HEK293T (cell line): ENCODE measurements around the gene ZNF567.

Experiments used
- HDGF ChIP-seq: fragments of 450-650 bp; IDR thresholded peaks from 2 replicates; pipeline ENCODE4 v1.6.1; 2017; ENCODE audit warnings: antibody characterized with exemption, borderline replicate concordance
- TARDBP ChIP-seq: fragments of 450-650 bp; IDR thresholded peaks from 2 replicates; pipeline ENCODE4 v1.6.1; 2016

DNA sequence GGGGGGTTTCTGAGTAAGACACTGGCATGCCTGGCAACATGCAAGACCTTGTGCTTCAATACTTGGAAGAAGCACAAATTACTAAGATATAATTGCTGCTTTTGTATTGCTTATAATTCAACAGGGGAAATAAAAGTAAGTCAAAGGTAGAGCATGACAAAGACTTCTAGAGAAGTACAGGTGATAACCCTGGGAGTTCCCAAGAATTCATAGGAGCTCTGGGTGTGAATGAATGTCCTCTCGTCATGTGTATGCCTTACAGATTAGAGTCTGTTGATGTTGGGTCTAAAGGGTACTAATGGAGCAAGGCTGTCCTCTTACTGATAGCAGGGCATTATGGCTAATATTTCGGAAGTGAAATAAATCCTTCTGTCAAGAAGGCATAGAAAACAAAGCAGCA, 13.2 kb upstream of the ZNF567 start:
- TF ChIP-seq TARDBP (no peak), HDGF (no peak)
